H1 (cell line): Measurements from ENCODE around the gene NT5DC3. TPM values are rescaled to one million over a fixed set of nuclear protein-coding genes. Genes with fewer than 3 reads are reported as not detected.

Source experiments
- CTCF ChIA-PET: fragments of 300-600 bp; sonication (Branson Sonifier 250); formaldehyde crosslinking; loops from one replicate; lab custom pipeline; 2021; ENCODE audit not compliant: partially characterized antibody; lab: Charles Lee
- POLR2A ChIA-PET: fragments of 300-600 bp; sonication (Branson Sonifier 250); formaldehyde crosslinking; loops from one replicate; lab custom pipeline; 2021; ENCODE audit warnings: inconsistent platforms; ENCODE audit not compliant: partially characterized antibody; lab: Charles Lee
- DNase-seq, 2 experiments: peaks; one replicate each; pipeline versions ENCODE4 v3.0.0 to v3.0.0-alpha.2; 2010 to 2022; ENCODE audit warnings: low spot score in 2 of 2, low read depth in 1 of 2, mixed read lengths in 1 of 2
- FAIRE-seq: peaks from 2 replicates; lab custom pipeline; 2011; peaks lifted over from hg19 to GRCh38; lab: Jason Lieb, UNC
- H2AFZ ChIP-seq: 2 replicates; pipeline ENCODE4 v1.8.1; 2012; ENCODE audit warnings: low read length, inconsistent platforms
- H2AK5ac ChIP-seq: 2 replicates; pipeline ENCODE4 v1.6.1; 2013; ENCODE audit warnings: low read depth, low read length
- H2BK120ac ChIP-seq: replicated peaks from 2 replicates; pipeline ENCODE3; 2013; ENCODE audit warnings: low read depth, low read length, inconsistent platforms
- H2BK12ac ChIP-seq: 2 replicates; pipeline ENCODE4 v1.6.1; 2013; ENCODE audit warnings: low read depth, low read length
- H2BK15ac ChIP-seq: 2 replicates; pipeline ENCODE4 v1.6.1; 2013; ENCODE audit warnings: low read length
- H2BK20ac ChIP-seq: 2 replicates; pipeline ENCODE4 v1.6.1; 2013; ENCODE audit warnings: low read length
- H2BK5ac ChIP-seq: 2 replicates; pipeline ENCODE4 v1.6.1; 2013; ENCODE audit warnings: low read depth, low read length
- H3K14ac ChIP-seq: 2 replicates; pipeline ENCODE4 v1.6.1; 2013; ENCODE audit warnings: inconsistent platforms; ENCODE audit not compliant: insufficient read length
- H3K18ac ChIP-seq: 2 replicates; pipeline ENCODE4 v1.6.1; 2013; ENCODE audit warnings: low read length; ENCODE audit errors: extremely low read depth
- H3K23ac ChIP-seq: 2 replicates; pipeline ENCODE4 v1.6.1; 2013; ENCODE audit warnings: inconsistent platforms; ENCODE audit not compliant: insufficient read length
- H3K23me2 ChIP-seq: 2 replicates; pipeline ENCODE4 v1.6.1; 2013; ENCODE audit warnings: low read depth, low read length
- H3K27ac ChIP-seq: 2 replicates; pipeline ENCODE4 v1.6.1; 2011; ENCODE audit warnings: low read depth, low read length, inconsistent platforms
- H3K27me3 ChIP-seq, 4 experiments: replicated peaks in 1 of 4; 1 replicate in 1 of 4; 2 replicates in 3 of 4; pipeline versions ENCODE4 v1.6.1 to v1.8.1; 2011 to 2013; ENCODE audit warnings: low read length in 3 of 4, mild to moderate bottlenecking in 3 of 4, inconsistent platforms in 2 of 4, mixed read lengths in 2 of 4, moderate library complexity in 1 of 4; ENCODE audit not compliant: control insufficient read depth in 3 of 4, insufficient read depth in 3 of 4; ENCODE audit errors: extremely low read depth in 1 of 4
- H3K36me3 ChIP-seq, 4 experiments: 2 replicates each; pipeline versions ENCODE4 v1.6.1 to v1.8.1; 2011 to 2013; ENCODE audit warnings: mild to moderate bottlenecking in 4 of 4, low read length in 3 of 4, moderate library complexity in 2 of 4, control low read depth in 1 of 4, inconsistent platforms in 1 of 4; ENCODE audit not compliant: insufficient read depth in 4 of 4, control insufficient read depth in 2 of 4
- H3K4ac ChIP-seq: replicated peaks from 2 replicates; pipeline ENCODE3; 2013; ENCODE audit warnings: low read length, low read depth, mixed read lengths, inconsistent platforms; ENCODE audit not compliant: insufficient read length
- H3K4me1 ChIP-seq, 4 experiments: replicated peaks in 1 of 4; 1 replicate in 1 of 4; 2 replicates in 3 of 4; pipeline versions ENCODE4 v1.6.1 to v1.8.1; 2011 to 2013; ENCODE audit warnings: low read length in 3 of 4, inconsistent platforms in 2 of 4, mixed read lengths in 1 of 4; ENCODE audit not compliant: insufficient read depth in 4 of 4, control insufficient read depth in 3 of 4
- H3K4me2 ChIP-seq, 2 experiments: 2 replicates each; pipeline versions ENCODE4 v1.6.1 to v1.8.1; 2011 to 2013; ENCODE audit warnings: low read depth in 2 of 2, low read length in 2 of 2, control low read depth in 1 of 2, inconsistent platforms in 1 of 2, mild to moderate bottlenecking in 1 of 2; ENCODE audit not compliant: insufficient read depth in 1 of 2
- H3K4me3 ChIP-seq, 4 experiments: fragments of 200-600, 300-600 bp in 1 of 4; sonication (generic), shearing (Covaris generic), sonication (Bioruptor Twin) in 1 of 4; 2 replicates each; pipeline versions ENCODE4 v1.5.1 to v1.8.1; 2011 to 2016; ENCODE audit warnings: low read length in 4 of 4, low read depth in 3 of 4, control low read depth in 2 of 4, inconsistent platforms in 2 of 4, mild to moderate bottlenecking in 2 of 4, mixed read lengths in 1 of 4, moderate library complexity in 1 of 4; ENCODE audit not compliant: insufficient read depth in 2 of 4; ENCODE audit errors: extremely low read depth in 1 of 4
- H3K56ac ChIP-seq: replicated peaks from 2 replicates; pipeline ENCODE3; 2013; ENCODE audit warnings: low read depth, mild to moderate bottlenecking, mixed read lengths, low read length, inconsistent platforms; ENCODE audit not compliant: insufficient read length
- H3K79me1 ChIP-seq: 2 replicates; pipeline ENCODE4 v1.6.1; 2013; ENCODE audit warnings: low read depth, low read length, control low read depth
- H3K79me2 ChIP-seq, 2 experiments: 2 replicates each; pipeline versions ENCODE4 v1.6.1 to v1.8.1; 2012 to 2013; ENCODE audit warnings: low read length in 2 of 2, mild to moderate bottlenecking in 2 of 2, inconsistent platforms in 1 of 2; ENCODE audit not compliant: insufficient read depth in 2 of 2, control insufficient read depth in 1 of 2
- H3K9ac ChIP-seq, 4 experiments: replicated peaks in 1 of 4; 1 replicate in 1 of 4; 2 replicates in 3 of 4; pipeline versions ENCODE4 v1.6.1 to v1.8.1; 2011 to 2013; ENCODE audit warnings: low read depth in 3 of 4, low read length in 3 of 4, control low read depth in 2 of 4, mild to moderate bottlenecking in 2 of 4, moderate library complexity in 2 of 4, inconsistent platforms in 1 of 4; ENCODE audit errors: extremely low read depth in 1 of 4
- H3K9me3 ChIP-seq, 2 experiments: 2 replicates each; pipeline versions ENCODE4 v1.6.1 to v1.8.1; 2012 to 2013; ENCODE audit warnings: mild to moderate bottlenecking in 2 of 2, moderate library complexity in 2 of 2, control low read depth in 1 of 2, inconsistent platforms in 1 of 2, low read depth in 1 of 2, low read length in 1 of 2, mixed read lengths in 1 of 2; ENCODE audit not compliant: insufficient read depth in 2 of 2
- H4K20me1 ChIP-seq, 2 experiments: replicated peaks in 1 of 2; 2 replicates each; pipeline versions ENCODE3 to v1.8.1; 2011 to 2013; ENCODE audit warnings: inconsistent platforms in 2 of 2, low read length in 2 of 2, mild to moderate bottlenecking in 1 of 2; ENCODE audit not compliant: insufficient read depth in 2 of 2, control insufficient read depth in 1 of 2
- H4K5ac ChIP-seq: 2 replicates; pipeline ENCODE4 v1.6.1; 2013; ENCODE audit warnings: low read length, low read depth, mixed read lengths, inconsistent platforms; ENCODE audit not compliant: insufficient read length
- H4K8ac ChIP-seq: 2 replicates; pipeline ENCODE4 v1.8.0; 2013; ENCODE audit warnings: mild to moderate bottlenecking, moderate library complexity, low read length, inconsistent platforms; ENCODE audit not compliant: insufficient read depth; ENCODE audit errors: extremely low read depth
- H4K91ac ChIP-seq: replicated peaks from 2 replicates; pipeline ENCODE3; 2013; ENCODE audit warnings: low read length, mixed read lengths, inconsistent platforms; ENCODE audit not compliant: insufficient read length
- CTBP2 ChIP-seq: IDR thresholded peaks from 2 replicates; pipeline ENCODE4 v1.7.0; 2011; ENCODE audit warnings: borderline replicate concordance, mild to moderate bottlenecking, moderate library complexity, mixed read lengths, low read length; ENCODE audit not compliant: insufficient read depth, insufficient read length
- RNF2 ChIP-seq: fragments of 200-900, 300-1000 bp; sonication (generic); IDR thresholded peaks from 2 replicates; pipeline ENCODE4 v1.7.1; 2016; ENCODE audit warnings: borderline replicate concordance, low read depth, mild to moderate bottlenecking, antibody characterized with exemption, low read length; ENCODE audit not compliant: poor library complexity, severe bottlenecking; ENCODE audit errors: missing control alignments
- SP1 ChIP-seq: IDR thresholded peaks from 2 replicates; pipeline ENCODE4 v1.6.1; 2011; ENCODE audit warnings: low read depth, low read length
- whole genome bisulfite sequencing, 2 experiments: shearing (Covaris generic) in 1 of 2; methylation state at CpG; one replicate each; pipeline versions ENCODE4 v1.1.6 to v1.1.7; 2013 to 2015; ENCODE audit warnings: low lambda C conversion rate in 2 of 2, mixed read lengths in 2 of 2, inconsistent platforms in 1 of 2, low coverage in 1 of 2, missing lambda C conversion rate in 1 of 2; ENCODE audit not compliant: insufficient replicate concordance in 2 of 2, insufficient coverage in 1 of 2, insufficient read length in 1 of 2; ENCODE audit errors: extremely low coverage in 1 of 2, missing lambda C conversion rate in 1 of 2; 5-methylcytosine and 5-hydroxymethylcytosine counted together
- polyA plus RNA-seq, 7 experiments: library from polyadenylated mRNA; depleted of rRNA in 3 of 7; stranded (reverse) in 5 of 7; unstranded in 2 of 7; fragments of >200 nt in 5 of 7; fragments of 200-250 nt in 2 of 7; gene quantifications; 1 replicate in 5 of 7; 2 replicates in 1 of 7; 4 replicates in 1 of 7; pipeline versions ENCODE4 v1.2.1 to v1.2.3, GENCODE V29; 2011 to 2013; ENCODE audit warnings: missing spikeins in 2 of 7, mixed read lengths in 2 of 7
- total RNA-seq: library from RNA; stranded (reverse); fragmentation: NEBNext Ultra II Directional; extraction: Animal tissue kit (Norgen Biotek cat#: 25700); gene quantifications from 2 replicates; pipeline ENCODE4 v1.2.1, GENCODE V29; 2021
- TF ChIP-seq, protein P1 (sequence below): IDR thresholded peaks from 2 replicates; pipeline ENCODE4 v1.6.1; 2012; ENCODE audit warnings: inconsistent platforms
- TF ChIP-seq, protein P2 (sequence below), 3 experiments: IDR thresholded peaks; 1 replicate in 2 of 3; 2 replicates in 1 of 3; pipeline versions ENCODE4 v1.5.1 to v1.6.1; 2011; ENCODE audit warnings: low read length in 3 of 3, mild to moderate bottlenecking in 3 of 3, inconsistent platforms in 2 of 3, low read depth in 1 of 3, moderate library complexity in 1 of 3; ENCODE audit not compliant: insufficient read depth in 1 of 3; ENCODE audit errors: control extremely low read depth in 1 of 3

NT5DC3 gene
- total and polyA plus RNA-seq, 2 of the 8 experiments (the other 6 are each of a cell fraction or from before 2014, with no cell fraction given), result 5.4 to 14.8 TPM

- Histone ChIP-seq H3K9me3 (no peaks in the 10 kb centered on the region), H3K23ac (no peak overlapping the region), H4K8ac (no peak overlapping the region), H2BK12ac (no peak overlapping the region), H3K4me2 (no peak overlapping the region), H4K91ac (no peak overlapping the region), H3K27ac (no peak overlapping the region), H2BK120ac (no peak overlapping the region), H2AK5ac (no peak overlapping the region), H2AFZ (no peak overlapping the region), H3K27me3 (no peaks in the 10 kb centered on the region), H3K79me1 (no peaks in the 10 kb centered on the region), H3K18ac (no peak overlapping the region), H3K4ac (no peak overlapping the region), H3K4me1 (no peaks in the 10 kb centered on the region), H3K14ac (no peak overlapping the region), H4K5ac (no peak overlapping the region), H3K36me3 (no peaks in the 10 kb centered on the region), H3K79me2 (no peaks in the 10 kb centered on the region), H2BK5ac (no peak overlapping the region), H4K20me1 (no peaks in the 10 kb centered on the region), H2BK20ac (no peak overlapping the region), H3K23me2 (no peaks in the 10 kb centered on the region), H2BK15ac (no peak overlapping the region), H3K9ac (no peak overlapping the region), H3K56ac (no peak overlapping the region), H3K4me3 (no peak overlapping the region)
- ChIA-PET CTCF (interaction anchor here (1.0 to 1.9 kb wide), 5 partner anchors 12 to 244 kb away, joined by 3 to 7 read pairs (median 4); partner anchors contain the start of gene NT5DC3), POLR2A (no interaction called here)
- FAIRE-seq (no peak), DNase-seq (no peak)
- TF ChIP-seq RNF2 (no peak), SP1 (no peak), CTBP2 (no peak)
- TF ChIP-seq, protein P1, sequence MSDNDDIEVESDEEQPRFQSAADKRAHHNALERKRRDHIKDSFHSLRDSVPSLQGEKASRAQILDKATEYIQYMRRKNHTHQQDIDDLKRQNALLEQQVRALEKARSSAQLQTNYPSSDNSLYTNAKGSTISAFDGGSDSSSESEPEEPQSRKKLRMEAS, result no peak
- TF ChIP-seq, protein P2, sequence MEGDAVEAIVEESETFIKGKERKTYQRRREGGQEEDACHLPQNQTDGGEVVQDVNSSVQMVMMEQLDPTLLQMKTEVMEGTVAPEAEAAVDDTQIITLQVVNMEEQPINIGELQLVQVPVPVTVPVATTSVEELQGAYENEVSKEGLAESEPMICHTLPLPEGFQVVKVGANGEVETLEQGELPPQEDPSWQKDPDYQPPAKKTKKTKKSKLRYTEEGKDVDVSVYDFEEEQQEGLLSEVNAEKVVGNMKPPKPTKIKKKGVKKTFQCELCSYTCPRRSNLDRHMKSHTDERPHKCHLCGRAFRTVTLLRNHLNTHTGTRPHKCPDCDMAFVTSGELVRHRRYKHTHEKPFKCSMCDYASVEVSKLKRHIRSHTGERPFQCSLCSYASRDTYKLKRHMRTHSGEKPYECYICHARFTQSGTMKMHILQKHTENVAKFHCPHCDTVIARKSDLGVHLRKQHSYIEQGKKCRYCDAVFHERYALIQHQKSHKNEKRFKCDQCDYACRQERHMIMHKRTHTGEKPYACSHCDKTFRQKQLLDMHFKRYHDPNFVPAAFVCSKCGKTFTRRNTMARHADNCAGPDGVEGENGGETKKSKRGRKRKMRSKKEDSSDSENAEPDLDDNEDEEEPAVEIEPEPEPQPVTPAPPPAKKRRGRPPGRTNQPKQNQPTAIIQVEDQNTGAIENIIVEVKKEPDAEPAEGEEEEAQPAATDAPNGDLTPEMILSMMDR (IDR thresholded peaks at IDR 0.05; ENCODE audit: control extremely low read depth in 1 of 3, insufficient read depth in 1 of 3, low read depth in 1 of 3, low read length in 3 of 3), result no peak
- WGBS, 2 experiments, result 84% methylated on average over 6 of the region's 6 CpGs; no CpG with 5 or more reads in 1 of the 2 experiments
Measured at GRCh38 chr12:103864710-103865109, 23.7 kb upstream of the NT5DC3 start.
